ENCODE results near the gene FOXS1. TPM values are rescaled to one million over a fixed set of nuclear protein-coding genes. Genes with fewer than 3 reads are reported as not detected.

FOXS1 gene
- total RNA-seq, 2 experiments from 2014 or later = not detected

DNA sequence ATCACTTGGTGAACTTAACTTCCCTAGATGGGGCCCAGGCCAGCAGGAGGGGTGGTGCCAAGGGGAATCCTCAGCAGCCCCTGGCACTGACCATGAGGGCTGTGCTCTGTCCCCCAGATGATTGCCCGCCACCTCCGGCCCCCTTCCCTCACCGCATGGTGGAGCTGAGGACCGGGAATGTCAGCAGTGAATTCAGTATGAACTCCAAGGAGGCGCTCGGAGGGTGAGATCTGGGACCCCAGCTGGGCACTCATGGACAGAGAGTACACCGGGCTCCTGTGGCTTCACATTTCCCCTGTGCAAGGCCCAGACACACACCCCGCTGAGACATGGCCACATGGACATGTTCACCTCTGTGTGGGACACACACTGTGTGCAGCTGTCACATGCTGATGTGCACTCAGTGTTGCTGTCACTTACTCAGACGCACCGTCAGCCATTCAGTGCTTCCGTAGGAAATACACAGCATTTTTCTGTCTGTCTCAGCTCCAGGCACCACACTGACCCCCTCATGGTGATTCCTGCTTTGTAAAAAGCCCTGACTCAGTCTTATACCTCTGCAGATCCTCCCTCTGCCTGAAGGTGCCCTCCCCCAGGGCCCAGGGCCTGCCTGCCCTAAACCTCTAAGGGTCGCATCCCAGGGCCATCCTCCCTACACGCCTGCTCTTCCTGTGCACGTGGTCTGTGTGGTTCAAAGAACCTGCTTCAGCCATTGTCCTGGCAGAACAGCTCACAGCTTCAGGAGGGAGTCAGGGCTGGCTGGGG is 21.9 kb downstream of the FOXS1 start:
- H3K4me1 ChIP-seq (ENCODE audit: insufficient read depth, low read length, poor library complexity, severe bottlenecking) = no peaks in the 10 kb centered on the region
- no peak overlapping the region for H2AFZ ChIP-seq (ENCODE audit: low read length)
- H3K9me3 ChIP-seq (ENCODE audit: low read length) = no peaks in the 10 kb centered on the region
- no peaks in the 10 kb centered on the region for H4K20me1 ChIP-seq (ENCODE audit: insufficient read depth, low read length)
- H3K27ac ChIP-seq (ENCODE audit: low read depth, low read length, poor library complexity, severe bottlenecking) = no peak overlapping the region
- ChIA-PET POLR2A (interaction anchor here (0.6 kb wide), 1 partner anchor 1379 kb away, joined by 5 read pairs; no protein-coding TSS in a partner anchor), CTCF (ENCODE audit: unreplicated experiment) (interaction anchor here (1.1 kb wide), 1 partner anchor 23 kb away, joined by 3 read pairs; no protein-coding TSS in a partner anchor)
- H3K9me2 ChIP-seq (ENCODE audit: insufficient read depth, low read length) = no peaks in the 10 kb centered on the region
- no peak overlapping the region for H3K4me3 ChIP-seq (ENCODE audit: low read depth, low read length, poor library complexity, severe bottlenecking)
- no TSS peak for BruUV-seq (replicated peaks)
- no peaks in the 10 kb centered on the region for H3K36me3 ChIP-seq (ENCODE audit: insufficient read depth, low read length)
- no peak for TF ChIP-seq EZH2phosphoT487 (IDR thresholded peaks at IDR 0.05; ENCODE audit: borderline replicate concordance, low read depth, low read length)
- TF ChIP-seq, protein P1, sequence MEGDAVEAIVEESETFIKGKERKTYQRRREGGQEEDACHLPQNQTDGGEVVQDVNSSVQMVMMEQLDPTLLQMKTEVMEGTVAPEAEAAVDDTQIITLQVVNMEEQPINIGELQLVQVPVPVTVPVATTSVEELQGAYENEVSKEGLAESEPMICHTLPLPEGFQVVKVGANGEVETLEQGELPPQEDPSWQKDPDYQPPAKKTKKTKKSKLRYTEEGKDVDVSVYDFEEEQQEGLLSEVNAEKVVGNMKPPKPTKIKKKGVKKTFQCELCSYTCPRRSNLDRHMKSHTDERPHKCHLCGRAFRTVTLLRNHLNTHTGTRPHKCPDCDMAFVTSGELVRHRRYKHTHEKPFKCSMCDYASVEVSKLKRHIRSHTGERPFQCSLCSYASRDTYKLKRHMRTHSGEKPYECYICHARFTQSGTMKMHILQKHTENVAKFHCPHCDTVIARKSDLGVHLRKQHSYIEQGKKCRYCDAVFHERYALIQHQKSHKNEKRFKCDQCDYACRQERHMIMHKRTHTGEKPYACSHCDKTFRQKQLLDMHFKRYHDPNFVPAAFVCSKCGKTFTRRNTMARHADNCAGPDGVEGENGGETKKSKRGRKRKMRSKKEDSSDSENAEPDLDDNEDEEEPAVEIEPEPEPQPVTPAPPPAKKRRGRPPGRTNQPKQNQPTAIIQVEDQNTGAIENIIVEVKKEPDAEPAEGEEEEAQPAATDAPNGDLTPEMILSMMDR (conservative IDR thresholded peaks at IDR 0.05; ENCODE audit: low read length) = no peak
- DNase-seq (ENCODE audit: low spot score) = no peak
- H3K4me2 ChIP-seq (ENCODE audit: low read length) = no peak overlapping the region
- H3K79me2 ChIP-seq (ENCODE audit: insufficient read depth, low read depth, low read length) = no peaks in the 10 kb centered on the region
- intact Hi-C loops (cut with micrococcal nuclease; ENCODE audit: unreplicated experiment) = loop anchor here (1.0 to 10.0 kb wide), 2 partner anchors 23 to 631 kb away; no protein-coding TSS in a partner anchor

DNA sequence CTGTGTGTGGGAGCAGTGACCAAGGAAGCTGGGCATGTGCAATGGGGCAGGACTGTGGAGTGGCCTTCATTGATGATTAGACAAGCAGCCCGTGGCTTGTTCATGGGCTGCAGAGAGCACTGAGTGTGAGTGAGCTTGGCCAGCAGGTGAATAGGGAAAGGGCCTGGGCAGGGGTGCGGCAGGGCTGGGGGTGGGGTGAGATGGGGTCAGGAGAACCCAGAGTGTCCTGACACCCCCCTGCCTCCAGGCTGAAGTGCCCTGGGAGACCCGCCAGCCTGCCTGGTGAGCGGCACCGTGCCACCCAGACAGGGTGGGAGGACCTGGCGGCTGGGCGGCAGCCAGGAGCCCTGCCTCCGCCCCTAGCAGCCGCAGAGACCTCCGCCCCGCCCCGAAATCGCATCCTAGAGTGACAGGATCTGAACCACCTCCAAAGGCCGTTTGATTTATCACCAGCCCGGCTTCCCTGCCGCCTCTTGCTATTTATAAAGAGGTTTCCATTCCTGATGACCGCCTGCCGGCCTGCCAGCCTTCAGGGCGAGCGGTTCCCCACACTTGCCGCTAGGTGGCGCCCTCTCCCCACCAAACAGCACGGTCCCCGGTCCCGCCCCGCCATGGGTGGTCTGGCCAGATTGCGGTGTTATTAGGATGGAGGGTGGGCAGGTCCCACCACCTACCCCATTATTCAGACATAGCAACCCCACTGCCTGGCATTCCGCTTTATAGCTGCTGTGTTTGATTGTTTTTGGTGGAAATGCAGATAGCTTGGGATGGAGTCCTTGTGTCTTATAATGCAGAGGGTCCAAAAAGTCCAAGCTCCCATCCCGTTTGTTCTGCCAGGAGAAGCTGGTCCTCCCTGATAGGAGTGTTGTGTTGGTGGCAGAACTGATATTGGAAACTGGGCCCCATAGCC is 22.7 kb downstream of the FOXS1 start:
- BruUV-seq (replicated peaks) = no TSS peak
- no peaks in the 10 kb centered on the region for H3K4me1 ChIP-seq (ENCODE audit: insufficient read depth, low read length, poor library complexity, severe bottlenecking)
- peak; percentile 72 for DNase-seq (ENCODE audit: low spot score)

More for the DNA sequence above, 22.7 kb downstream of the FOXS1 start:
- Histone ChIP-seq H3K36me3 (ENCODE audit: insufficient read depth, low read length) (no peaks in the 10 kb centered on the region), H3K79me2 (ENCODE audit: insufficient read depth, low read depth, low read length) (no peaks in the 10 kb centered on the region), H3K9me3 (ENCODE audit: low read length) (no peaks in the 10 kb centered on the region), H4K20me1 (ENCODE audit: insufficient read depth, low read length) (no peaks in the 10 kb centered on the region), H3K9me2 (ENCODE audit: insufficient read depth, low read length) (no peaks in the 10 kb centered on the region), H2AFZ (ENCODE audit: low read length) (no peak overlapping the region), H3K27ac (ENCODE audit: low read depth, low read length, poor library complexity, severe bottlenecking) (no peak overlapping the region), H3K4me2 (ENCODE audit: low read length) (no peak overlapping the region), H3K4me3 (ENCODE audit: low read depth, low read length, poor library complexity, severe bottlenecking) (no peak overlapping the region)
- ChIA-PET CTCF (ENCODE audit: unreplicated experiment) (interaction anchor here (0.5 to 1.1 kb wide), 2 partner anchors 24 to 268 kb away, joined by 3 read pairs; no protein-coding TSS in a partner anchor), POLR2A (interaction anchor here (0.6 kb wide), 1 partner anchor 1380 kb away, joined by 5 read pairs; no protein-coding TSS in a partner anchor)
- TF ChIP-seq EZH2phosphoT487 (IDR thresholded peaks at IDR 0.05; ENCODE audit: borderline replicate concordance, low read depth, low read length) = no peak
- TF ChIP-seq, protein P1 (conservative IDR thresholded peaks at IDR 0.05; ENCODE audit: low read length) = peak; percentile 98
- intact Hi-C loops (cut with micrococcal nuclease; ENCODE audit: unreplicated experiment) = loop anchor here (1.0 to 10.0 kb wide), 2 partner anchors 24 to 632 kb away; no protein-coding TSS in a partner anchor
